ENCODE measurements around the gene KIF20A.
"Not testable (repeated sequence)": the region's sequence is repeated elsewhere in the genome, so short reads cannot be mapped to it uniquely, and the experiment has no call there.

KIF20A gene

GRCh38 chr5:138188626-138189025 is 9.7 kb downstream of the KIF20A start:
- no peak for DNase-seq

- DNase-seq, result no peak
These were observed 13.9 kb downstream of the KIF20A start for GRCh38 chr5:138192826-138193225.

- DNase-seq, result not testable (repeated sequence)
These were observed 14.9 kb downstream of the KIF20A start for GRCh38 chr5:138193859-138194258.

- DNase-seq, result no peak
These were observed 32.1 kb downstream of the KIF20A start for GRCh38 chr5:138210985-138211384.

- no peak for DNase-seq
These were observed 33.9 kb downstream of the KIF20A start for GRCh38 chr5:138212828-138213160.

- DNase-seq, result peak; percentile 95
These were observed 34.5 kb downstream of the KIF20A start, which contains the start of gene CDC23 for GRCh38 chr5:138213161-138214029. CDC23 (minus strand) TSS chr5:138213323; CDS start chr5:138213312, 11 bp downstream.

GRCh38 chr5:138216799-138217198 is 37.9 kb downstream of the KIF20A start:
- DNase-seq, result no peak

GRCh38 chr5:138223532-138223931 is 44.6 kb downstream of the KIF20A start:
- DNase-seq, result no peak

GRCh38 chr5:138224712-138225111 is 45.8 kb downstream of the KIF20A start:
- DNase-seq, result no peak

GRCh38 chr5:138226910-138227309 is 48.0 kb downstream of the KIF20A start:
- DNase-seq, result no peak

GRCh38 chr5:138229387-138229786 is 50.5 kb downstream of the KIF20A start:
- DNase-seq, result no peak

GRCh38 chr5:138230261-138230660 is 51.3 kb downstream of the KIF20A start:
- DNase-seq, result no peak

- DNase-seq, result peak; percentile 65
These were observed 52.2 kb downstream of the KIF20A start for GRCh38 chr5:138230981-138231589.

GRCh38 chr5:138233280-138233679 is 54.4 kb downstream of the KIF20A start:
- DNase-seq, result no peak

GRCh38 chr5:138234651-138235050 is 55.7 kb downstream of the KIF20A start:
- DNase-seq, result no peak

Data from NCI-H2227 treated with DMSO at 0.1 percent for 48 hours (cell line).